Measurements from ENCODE around the gene NTN4.

Gene NTN4

GRCh38 chr12:95760371-95760770 lies 30.2 kb downstream of the NTN4 start:
- TF ChIP-seq OSR1 (CRISPR knock-in tag; IDR thresholded peaks at IDR 0.05) (no peak), ZFP30 (CRISPR knock-in tag; IDR thresholded peaks at IDR 0.05) (no peak), BACH2 (CRISPR knock-in tag; IDR thresholded peaks at IDR 0.05; ENCODE audit: borderline replicate concordance) (no peak)
- no peak for ATAC-seq

- TF ChIP-seq POU6F1 (CRISPR knock-in tag; IDR thresholded peaks at IDR 0.05; ENCODE audit: borderline replicate concordance, low read depth) (no peak), ZFP30 (CRISPR knock-in tag; IDR thresholded peaks at IDR 0.05) (no peak)
- ATAC-seq = no peak
These were observed 30.8 kb downstream of the NTN4 start for GRCh38 chr12:95759718-95760117.

- no peak for ATAC-seq
- TF ChIP-seq ZNF70 (CRISPR knock-in tag; IDR thresholded peaks at IDR 0.05) (no peak), GLIS3 (CRISPR knock-in tag; IDR thresholded peaks at IDR 0.05) (no peak), CREB5 (CRISPR knock-in tag; IDR thresholded peaks at IDR 0.05; ENCODE audit: low read depth) (no peak), ISL1 (CRISPR knock-in tag; IDR thresholded peaks at IDR 0.05) (no peak), CSDC2 (CRISPR knock-in tag; IDR thresholded peaks at IDR 0.05) (no peak), ZNF8 (CRISPR knock-in tag; IDR thresholded peaks at IDR 0.05) (no peak), TSHZ2 (CRISPR knock-in tag; IDR thresholded peaks at IDR 0.05) (no peak), SNAI2 (CRISPR knock-in tag; IDR thresholded peaks at IDR 0.05) (no peak), OSR1 (CRISPR knock-in tag; IDR thresholded peaks at IDR 0.05) (no peak), TOX (CRISPR knock-in tag; IDR thresholded peaks at IDR 0.05; ENCODE audit: borderline replicate concordance) (no peak)
These were observed 31.5 kb downstream of the NTN4 start for GRCh38 chr12:95759039-95759438.

- ATAC-seq = no peak
- TF ChIP-seq TOX (CRISPR knock-in tag; IDR thresholded peaks at IDR 0.05; ENCODE audit: borderline replicate concordance) (no peak), POU6F1 (CRISPR knock-in tag; IDR thresholded peaks at IDR 0.05; ENCODE audit: borderline replicate concordance, low read depth) (no peak), ZNF70 (CRISPR knock-in tag; IDR thresholded peaks at IDR 0.05) (no peak), OSR1 (CRISPR knock-in tag; IDR thresholded peaks at IDR 0.05) (no peak), TSHZ2 (CRISPR knock-in tag; IDR thresholded peaks at IDR 0.05) (no peak), CSRNP3 (CRISPR knock-in tag; IDR thresholded peaks at IDR 0.05) (no peak), SNAI2 (CRISPR knock-in tag; IDR thresholded peaks at IDR 0.05) (no peak), TCF4 (CRISPR knock-in tag; IDR thresholded peaks at IDR 0.05; ENCODE audit: borderline replicate concordance) (no peak), RARB (CRISPR knock-in tag; IDR thresholded peaks at IDR 0.05) (no peak), ESRRG (CRISPR knock-in tag; IDR thresholded peaks at IDR 0.05) (no peak), GLIS3 (CRISPR knock-in tag; IDR thresholded peaks at IDR 0.05) (no peak), PPARA (CRISPR knock-in tag; IDR thresholded peaks at IDR 0.05; ENCODE audit: borderline replicate concordance) (no peak), ZFP3 (CRISPR knock-in tag; IDR thresholded peaks at IDR 0.05) (no peak), ARNTL (CRISPR knock-in tag; IDR thresholded peaks at IDR 0.05; ENCODE audit: borderline replicate concordance, low read depth) (no peak), BACH2 (CRISPR knock-in tag; IDR thresholded peaks at IDR 0.05; ENCODE audit: borderline replicate concordance) (no peak), ISL1 (CRISPR knock-in tag; IDR thresholded peaks at IDR 0.05) (no peak)
- TF ChIP-seq, protein P1, sequence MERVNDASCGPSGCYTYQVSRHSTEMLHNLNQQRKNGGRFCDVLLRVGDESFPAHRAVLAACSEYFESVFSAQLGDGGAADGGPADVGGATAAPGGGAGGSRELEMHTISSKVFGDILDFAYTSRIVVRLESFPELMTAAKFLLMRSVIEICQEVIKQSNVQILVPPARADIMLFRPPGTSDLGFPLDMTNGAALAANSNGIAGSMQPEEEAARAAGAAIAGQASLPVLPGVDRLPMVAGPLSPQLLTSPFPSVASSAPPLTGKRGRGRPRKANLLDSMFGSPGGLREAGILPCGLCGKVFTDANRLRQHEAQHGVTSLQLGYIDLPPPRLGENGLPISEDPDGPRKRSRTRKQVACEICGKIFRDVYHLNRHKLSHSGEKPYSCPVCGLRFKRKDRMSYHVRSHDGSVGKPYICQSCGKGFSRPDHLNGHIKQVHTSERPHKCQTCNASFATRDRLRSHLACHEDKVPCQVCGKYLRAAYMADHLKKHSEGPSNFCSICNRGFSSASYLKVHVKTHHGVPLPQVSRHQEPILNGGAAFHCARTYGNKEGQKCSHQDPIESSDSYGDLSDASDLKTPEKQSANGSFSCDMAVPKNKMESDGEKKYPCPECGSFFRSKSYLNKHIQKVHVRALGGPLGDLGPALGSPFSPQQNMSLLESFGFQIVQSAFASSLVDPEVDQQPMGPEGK (CRISPR knock-in tag; IDR thresholded peaks at IDR 0.05; ENCODE audit: borderline replicate concordance) = no peak
These were observed 34.2 kb downstream of the NTN4 start for GRCh38 chr12:95756362-95756761.

Data from SK-N-SH treated with all-trans-retinoic acid at 6 μM for 48 hours (cell line).